HG03045 (cell line): Measurements from ENCODE around the gene HOXA1.
"Not testable (repeated sequence)": the region's sequence is repeated elsewhere in the genome, so short reads cannot be mapped to it uniquely, and the experiment has no call there.

ENCODE experiments used
- ATAC-seq: cut with Tn5 transposase; IDR thresholded peaks from one replicate; pipeline ENCODE4 v1.9.1; 2021; ENCODE audit warnings: mild to moderate bottlenecking, moderate library complexity; ENCODE audit not compliant: unreplicated experiment

Gene HOXA1

DNA sequence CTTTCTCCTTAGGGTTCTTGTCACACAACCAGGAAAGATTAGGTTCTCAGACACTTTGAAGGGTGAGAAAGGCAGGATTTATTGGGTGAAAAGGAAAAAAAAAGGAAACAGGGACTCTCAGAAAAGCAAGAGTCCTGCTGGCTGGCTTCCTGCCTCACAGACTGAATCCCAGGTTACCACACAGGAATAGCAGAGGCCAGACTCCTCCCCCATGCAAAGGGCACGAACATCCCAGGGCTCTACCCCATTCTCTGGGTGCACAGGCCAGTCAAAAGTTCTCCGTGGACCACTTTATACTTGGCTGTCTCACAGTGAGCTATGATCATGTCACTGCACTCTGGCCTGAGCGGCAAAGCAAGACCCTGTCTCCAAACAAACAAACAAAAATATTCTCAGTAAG, 42.6 kb downstream of the HOXA1 start:
- no peak for ATAC-seq

DNA sequence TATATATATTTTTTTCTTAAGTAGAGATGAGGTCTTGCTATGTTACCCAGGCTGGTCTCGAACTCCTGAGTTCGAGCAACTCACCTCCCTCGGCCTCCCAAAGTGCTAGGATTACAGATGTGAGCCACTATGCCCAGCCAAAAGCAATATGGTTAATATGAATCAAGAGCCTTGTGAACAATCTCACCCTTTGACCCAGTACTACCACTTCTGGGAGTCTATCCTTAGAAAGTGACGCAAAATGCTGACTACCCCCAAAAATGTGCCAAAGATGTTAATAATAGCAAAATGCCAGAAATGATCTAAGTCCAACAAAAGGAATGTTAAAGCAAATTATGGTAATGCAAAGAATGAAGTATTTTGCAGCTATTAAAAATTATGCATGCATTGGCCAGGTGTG, 44.3 kb downstream of the HOXA1 start:
- ATAC-seq, result no peak

DNA sequence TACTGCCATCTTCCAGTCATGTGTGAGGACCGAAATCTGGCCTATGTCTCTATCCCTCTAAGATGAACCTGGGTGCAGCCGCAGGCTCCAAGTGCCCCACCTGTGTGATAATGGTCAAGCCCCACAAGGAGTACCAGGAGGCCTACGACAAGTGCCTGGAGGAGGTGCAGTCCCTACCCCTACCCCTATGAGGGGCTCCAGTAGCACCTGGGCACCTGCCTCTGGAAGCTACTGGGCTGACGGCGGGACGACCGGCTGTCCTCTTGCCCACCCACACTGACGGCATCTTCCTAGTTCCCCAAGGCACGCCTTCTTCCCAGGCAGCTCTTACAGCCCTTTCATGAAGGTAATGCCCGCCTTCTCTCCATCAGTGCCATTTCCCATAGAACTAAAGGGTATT, 47.4 kb downstream of the HOXA1 start:
- ATAC-seq, result no peak

DNA sequence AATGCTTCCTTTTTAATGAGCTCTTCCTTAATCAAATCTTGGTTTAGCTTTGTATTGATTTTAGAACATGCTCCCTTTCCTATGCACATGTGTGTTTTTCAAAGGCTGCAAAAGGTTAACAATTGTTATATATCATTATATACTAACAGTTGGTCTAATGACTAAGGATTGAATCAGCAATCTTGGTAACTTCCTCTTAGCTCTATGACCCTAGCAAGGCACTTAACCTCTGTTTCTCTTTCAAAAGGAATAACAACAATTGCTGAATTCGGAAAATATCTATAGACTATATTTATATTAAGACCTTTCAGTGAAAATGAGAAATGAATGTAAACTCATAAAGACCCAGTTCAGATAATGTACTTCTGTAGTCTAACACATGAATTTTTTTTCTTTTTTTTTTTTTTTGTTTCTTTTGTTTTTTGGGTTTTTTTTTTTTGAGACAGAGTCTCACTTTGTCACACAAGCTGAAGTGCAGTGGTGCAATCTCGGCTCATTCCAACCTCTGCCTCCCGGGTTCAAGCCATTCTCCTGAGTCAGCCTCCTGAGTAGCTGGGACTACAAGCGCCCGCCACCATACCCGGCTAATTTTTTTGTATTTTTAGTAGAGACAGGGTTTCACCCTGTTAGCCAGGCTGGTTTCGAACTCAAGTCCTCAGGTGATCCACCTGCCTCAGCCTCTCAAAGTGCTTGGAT, 48.8 kb downstream of the HOXA1 start:
- ATAC-seq, result no peak

DNA sequence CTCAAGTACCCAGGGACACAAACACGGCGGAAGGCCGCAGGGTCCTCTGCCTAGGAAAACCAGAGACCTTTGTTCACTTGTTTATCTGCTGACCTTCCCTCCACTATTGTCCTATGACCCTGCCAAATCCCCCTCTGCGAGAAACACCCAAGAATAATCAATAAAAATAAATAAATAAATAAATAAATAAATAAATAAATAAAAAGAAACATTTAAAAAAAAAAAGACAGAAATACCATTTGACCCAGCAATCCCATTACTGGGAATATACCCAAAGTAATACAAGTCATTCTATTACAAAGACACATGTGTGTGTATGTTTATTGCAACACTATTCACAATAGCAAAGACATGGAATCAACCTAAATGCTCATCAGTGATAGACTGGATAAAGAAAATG, 49.8 kb downstream of the HOXA1 start:
- ATAC-seq, result not testable (repeated sequence)

DNA sequence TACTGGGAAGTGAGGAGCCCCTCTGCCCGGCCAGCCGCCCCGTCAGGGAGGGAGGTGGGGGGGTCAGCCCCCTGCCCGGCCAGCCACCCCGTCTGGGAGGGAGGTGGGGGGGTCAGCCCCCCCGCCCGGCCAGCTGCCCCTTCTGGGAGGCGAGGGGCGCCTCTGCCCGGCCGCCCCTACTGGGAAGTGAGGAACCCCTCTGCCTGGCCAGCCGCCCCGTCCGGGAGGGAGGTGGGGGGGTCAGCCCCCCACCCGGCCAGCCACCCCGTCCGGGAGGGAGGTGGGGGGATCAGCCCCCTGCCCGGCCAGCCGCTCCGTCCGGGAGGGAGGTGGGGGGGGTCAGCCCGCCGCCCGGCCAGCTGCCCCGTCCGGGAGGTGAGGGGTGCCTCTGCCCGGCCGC, 50.7 kb downstream of the HOXA1 start:
- ATAC-seq, result not testable (repeated sequence)
